Measurements from ENCODE around the gene DLX6.

DLX6 gene

DNA sequence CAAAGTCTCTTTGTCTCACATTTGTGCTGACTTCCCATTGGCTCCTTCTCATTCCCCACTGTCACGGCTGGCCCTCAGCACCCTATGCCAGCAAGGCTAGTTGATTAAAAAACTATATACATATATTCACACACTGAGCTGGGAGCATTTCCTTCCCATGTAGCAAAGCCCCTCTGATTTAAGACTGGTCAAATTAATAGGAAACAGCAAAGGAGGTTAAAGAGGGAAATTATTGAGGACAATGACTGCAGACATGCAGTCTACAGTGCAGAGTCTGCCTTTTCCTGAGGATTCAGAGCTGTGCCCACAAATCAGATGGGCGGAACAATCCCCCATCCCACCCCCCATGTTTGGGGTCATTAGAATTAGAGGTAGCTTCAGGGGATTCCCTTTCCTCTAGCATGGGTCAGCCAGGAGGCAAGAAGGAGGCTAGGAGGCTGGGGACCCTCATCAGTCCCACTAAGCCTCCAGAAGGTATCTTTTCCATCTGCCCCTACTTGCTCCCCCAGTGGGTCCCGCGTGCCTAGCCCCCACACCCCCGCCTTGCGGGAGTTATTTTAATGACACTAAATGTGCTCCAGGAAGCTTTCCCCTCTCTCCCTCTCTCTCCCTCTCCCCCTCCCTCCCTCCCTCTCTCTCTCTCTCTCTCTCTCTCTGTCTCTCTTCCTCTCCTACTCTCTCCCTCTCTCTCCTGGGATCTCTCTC, 9.8 kb upstream of the DLX6 start:
- DNase-seq (ENCODE audit: low read depth) = no peak

DNA sequence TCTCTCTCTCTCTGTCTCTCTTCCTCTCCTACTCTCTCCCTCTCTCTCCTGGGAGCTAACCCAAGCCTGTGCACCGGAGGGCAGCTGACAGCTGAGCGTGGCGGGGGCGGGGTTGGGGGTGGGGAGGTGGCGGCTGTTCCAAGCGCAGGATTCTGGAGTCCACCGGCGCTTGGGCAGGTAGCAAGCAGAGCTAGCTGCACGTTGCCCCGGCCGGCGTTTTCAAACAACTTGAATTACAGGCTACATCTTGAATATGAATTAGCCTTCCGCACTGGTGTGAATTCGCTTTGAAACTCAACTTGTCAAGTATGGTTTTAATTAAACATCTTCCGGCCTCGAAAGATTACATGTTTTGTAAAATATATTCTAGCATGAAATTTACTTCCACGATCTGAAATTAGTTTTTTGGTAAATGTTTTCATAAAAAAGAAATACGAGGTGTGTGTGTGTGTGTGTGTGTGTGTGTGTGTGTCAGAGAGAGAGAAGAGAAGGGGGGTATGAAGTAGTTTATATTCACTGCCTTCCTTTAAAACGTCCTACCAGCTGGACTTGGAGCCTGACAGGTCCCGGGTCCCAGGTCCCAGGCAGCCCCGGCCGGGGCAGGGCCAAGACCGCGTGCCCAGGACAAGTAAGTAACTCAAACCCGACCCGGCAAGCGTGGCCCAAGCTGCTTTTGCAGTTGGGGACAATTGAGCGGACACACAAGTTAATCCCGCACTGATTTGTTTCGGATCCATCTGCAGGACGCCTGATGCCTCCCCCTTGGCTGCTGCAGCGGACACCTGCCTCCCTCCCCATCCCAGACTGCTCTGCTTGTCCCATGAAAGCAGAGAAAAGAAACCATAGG, 9.0 kb upstream of the DLX6 start:
- no peak for DNase-seq (ENCODE audit: low read depth)

DNA sequence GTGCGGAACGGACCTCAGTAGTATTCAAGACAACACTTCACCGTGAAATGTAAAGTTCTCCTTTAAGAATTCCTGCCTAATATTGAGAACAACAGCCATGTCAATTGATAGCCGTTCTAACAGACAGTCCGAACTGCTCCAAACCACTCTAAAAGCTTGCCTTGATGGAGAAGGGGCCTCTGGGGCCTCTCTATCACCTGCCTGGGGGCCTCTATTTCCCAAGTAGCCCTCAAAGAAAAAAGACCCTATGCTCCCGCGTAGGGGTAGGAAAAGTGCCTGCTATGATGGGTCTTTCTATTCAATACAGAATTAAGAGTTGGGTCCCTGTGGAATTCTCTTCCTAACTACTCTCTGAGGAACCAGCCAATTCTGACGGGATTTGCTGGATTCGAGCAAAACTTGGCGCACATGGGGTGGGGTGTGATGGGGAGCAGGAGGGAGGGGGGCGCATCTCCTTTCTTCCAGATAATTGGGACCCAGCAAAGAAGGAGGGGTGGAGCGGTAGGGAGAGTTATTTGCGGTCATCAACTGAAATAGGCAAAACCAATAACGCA, 8.3 kb upstream of the DLX6 start:
- DNase-seq (ENCODE audit: low read depth) = no peak

DNA sequence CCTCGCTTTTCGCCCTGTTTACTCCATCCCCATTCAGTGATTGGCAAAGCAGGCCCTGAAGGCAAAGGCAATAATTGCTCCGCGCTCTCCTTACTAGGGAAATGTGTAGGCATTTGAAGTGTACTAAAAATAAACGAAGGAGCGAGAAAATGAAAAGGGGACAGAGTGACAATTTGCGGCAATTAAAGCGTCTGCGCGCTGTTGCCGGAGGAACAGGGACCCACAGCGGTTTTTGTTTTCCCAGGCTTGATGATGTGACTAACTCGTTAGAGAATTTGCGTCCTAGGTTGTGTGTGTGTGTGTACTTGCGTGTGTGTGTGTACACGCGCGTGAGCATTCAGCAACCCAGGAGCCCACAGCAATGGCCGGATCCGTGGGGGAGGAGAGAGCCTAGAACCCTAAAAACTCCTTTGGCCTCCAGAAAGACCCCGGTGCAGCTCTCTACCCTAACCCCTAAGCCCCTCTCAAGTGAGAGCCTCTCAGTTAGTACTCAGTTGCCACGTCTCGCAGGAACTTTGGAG, 7.8 kb upstream of the DLX6 start:
- DNase-seq (ENCODE audit: low read depth) = no peak

DNA sequence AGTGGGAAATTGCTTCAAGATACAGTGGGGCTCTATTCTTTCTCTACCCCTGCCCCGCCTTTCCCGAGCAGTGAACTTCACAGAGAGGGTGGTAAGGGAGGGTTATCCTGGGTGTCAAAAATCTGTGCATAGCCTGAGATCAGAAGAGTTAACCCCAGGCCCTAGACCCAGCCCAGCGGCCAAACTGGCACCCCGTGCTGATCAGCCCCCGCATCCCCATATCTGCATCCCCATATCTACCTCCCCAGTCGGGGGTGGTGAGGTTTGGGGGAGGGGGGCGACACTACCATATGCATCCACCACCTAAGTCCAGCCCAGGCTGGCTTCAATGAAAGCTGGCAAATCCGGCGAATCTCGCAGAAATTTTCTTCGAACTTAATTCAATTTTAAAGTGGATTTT, 7.0 kb upstream of the DLX6 start:
- no peak for DNase-seq (ENCODE audit: low read depth)

DNA sequence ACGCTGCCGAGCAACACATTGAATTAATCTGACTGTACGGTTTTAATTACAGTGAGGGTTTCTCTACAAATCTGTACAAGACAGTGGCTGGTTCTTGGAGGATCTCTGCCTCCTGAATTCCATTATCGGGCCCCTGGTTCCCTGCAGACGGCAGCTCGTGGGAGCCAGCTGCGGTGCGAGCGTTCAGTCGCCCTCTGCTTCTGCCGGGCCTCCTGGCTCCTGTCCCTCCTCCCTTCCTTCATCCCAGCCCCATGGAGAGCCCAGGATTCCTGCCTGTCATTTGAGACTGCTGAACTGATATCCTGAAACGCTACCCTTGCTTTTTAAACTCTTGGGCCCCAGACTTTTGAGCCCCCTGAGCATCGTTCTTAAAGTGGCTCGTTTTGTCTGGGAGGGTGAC, 6.6 kb upstream of the DLX6 start:
- DNase-seq (ENCODE audit: low read depth) = no peak

DNA sequence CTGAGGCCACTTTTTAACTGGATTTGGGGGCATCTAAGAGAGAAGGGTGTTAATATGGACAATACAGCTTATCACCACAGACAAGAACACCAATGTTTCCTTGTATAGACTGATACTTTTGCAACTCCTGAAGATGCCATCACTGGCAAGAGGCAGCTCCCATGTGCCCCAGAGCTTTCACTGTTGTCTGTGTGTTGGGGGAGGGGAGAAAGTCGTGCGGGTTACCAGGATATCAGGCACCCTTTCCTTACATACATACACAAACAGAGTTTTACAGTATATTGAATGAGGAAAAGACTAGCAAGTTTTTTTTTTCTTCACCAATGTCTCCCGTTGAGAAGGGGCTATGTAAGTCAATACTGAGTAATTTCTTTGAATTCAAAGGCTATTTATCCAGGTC, 4.1 kb upstream of the DLX6 start:
- no peak for DNase-seq (ENCODE audit: low read depth)

DNA sequence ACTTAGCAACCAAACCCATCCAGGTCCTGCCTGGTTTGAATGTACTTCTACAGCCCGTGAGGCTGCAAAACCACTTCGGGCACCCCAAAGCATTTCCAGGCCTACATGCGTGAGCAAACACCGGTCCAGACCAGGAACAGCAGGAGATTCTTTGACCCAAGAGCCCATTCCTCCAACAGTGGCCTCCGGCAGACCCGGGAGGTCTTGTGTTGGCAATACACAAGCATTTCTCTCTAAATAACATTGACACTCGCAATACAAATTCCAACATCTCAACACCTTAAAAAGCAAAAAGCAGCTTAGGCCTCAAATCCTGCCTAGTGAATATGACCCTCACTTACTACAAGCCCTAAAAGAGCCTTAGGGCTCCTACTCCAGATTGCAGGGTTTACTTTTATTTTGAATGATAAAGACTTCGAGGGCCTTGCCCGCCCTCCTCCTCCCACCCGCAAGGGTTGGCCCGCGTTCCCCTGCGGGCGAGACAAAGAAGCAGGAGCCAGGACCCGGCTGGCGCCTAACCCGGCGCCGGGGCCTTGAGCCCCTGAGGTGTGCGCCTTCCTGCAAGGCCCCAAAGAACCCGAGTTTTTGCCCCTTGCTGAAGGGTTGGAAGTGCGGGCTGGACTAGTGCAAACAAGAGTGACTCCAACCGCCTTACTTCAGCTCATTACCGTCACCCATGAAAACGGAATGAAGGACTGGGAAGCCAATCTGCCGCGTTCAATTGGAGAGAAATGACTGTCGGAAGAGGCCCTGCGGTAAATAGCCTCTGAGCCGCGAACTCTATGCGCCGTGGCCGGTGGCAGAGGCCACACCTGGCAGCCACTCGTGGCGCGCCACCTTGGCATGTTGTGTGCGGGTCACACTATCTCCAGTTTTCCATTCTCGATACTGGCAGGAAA, 3.4 kb upstream of the DLX6 start:
- no peak for DNase-seq (ENCODE audit: low read depth)

DNA sequence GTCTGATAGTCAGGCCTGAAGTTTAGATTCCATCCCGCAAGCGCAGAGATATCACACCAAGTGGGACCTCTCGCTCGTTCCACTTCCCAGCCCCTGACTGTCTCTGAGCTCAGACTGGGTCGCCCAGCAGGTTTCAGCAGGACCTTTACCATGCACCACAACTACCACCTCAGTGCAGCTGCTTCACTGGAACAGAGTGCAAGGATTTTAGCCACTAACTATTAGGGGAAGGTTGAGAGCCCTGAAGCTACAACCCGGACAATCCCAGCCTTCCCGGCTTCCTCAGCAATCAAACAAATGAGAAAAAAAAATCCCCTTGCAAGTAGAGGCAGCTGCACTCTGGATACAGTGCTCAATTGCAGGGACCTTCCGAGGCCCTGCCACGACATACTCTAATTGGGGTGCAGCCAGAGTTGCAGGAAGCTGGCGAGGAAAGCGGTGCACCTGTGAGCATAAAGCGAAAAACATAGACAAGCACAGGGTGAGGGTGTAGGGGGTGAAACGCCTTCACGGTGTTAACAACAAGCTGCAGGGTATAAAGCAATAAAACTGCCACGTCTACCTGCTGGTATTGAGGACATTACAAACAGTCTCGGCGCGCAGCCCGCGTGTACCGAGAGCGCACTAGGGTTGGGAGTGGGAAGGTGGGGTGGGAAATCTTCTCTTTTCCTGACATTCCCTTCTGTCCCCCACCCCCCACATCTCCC, 2.6 kb upstream of the DLX6 start:
- DNase-seq (ENCODE audit: low read depth) = no peak

DNA sequence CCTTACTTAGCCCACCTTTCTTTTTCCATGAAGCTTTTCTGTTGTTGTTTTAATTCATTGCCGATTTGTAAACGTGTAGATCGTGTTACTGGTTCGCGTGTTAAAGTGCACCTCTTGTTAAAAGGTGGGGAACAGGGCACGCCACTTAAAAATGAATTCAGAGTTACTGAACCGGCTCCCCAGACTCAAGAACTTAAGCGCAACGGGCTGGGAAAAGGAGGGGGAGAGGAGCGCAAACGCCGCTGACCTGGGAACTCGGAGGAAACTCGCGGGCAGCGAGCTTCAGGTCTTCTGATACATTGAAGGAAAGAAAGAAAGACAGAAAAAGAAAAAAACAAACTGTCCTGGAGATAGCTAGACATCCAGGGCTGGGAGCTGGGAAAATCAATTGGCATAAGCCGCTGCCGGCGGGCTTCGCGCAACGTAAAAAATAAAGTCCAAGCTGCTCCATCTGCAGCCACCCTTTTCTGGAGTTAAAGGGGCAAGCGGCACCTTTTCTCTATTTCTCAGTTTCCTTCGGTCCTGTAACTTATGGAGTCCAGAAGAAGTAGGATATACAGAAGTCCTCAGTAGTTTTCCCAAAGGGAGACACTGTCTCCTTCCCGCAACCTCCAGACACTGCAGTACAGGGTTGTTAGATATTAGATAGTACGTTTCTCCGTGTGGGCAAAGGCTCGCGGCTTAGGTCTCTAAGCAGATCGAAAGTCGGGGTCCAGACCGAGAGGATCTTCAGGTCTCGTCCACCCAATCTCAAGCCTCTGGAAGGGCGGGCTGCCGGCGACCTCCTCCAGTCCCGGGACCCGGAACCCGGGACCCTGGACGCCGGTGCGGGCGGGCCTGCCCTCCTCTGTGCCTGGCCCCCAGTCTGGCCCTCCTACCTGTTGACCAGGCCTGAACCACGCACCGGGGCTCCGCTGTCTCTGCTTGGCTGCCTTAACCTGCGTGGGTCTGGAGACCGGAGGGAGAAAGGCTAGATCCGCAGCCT, 1.8 kb upstream of the DLX6 start:
- no peak for DNase-seq (ENCODE audit: low read depth)

DNA sequence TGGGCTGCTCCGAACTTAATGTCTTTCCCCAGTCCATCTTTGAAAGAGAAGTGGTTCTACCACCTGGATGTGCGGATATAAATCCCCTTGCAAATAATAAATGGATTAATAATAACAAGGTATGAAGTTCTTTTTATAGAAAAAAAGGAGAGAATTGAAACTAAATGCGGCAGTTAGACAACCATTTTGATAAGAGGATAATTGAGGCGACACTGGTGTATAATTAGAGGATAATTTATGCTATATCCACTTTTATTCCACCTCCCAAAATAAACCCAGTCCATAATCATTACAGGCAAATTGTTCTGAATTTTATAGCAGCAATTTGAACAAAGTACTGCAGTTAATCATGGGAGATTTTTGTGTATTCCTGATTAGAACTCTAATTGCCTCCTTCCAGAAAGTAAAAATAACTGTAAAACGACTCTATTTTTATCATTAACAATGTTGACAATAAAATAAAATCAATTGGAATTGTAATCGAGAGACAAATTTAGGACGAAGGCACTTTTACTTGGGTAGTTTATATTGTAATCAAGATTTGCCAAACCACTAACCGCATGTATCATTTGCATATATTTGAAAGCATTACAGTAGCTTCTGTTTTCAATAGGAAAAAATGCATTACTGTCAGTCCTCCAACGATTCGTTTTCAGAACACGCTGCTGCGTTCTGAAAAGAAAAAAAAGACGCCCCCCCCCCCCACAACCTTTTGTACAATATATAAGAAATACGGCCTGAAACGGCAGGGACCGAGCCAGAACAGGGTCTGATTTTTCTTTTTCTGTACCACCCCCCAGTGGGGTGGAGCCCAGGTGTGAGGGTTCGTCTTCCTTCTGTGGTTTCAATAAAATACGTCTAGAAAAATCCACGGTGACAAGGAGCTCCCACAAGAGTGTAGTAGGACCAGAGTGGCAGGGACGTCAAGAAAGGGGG, 838 bp upstream of the DLX6 start:
- no peak for DNase-seq (ENCODE audit: low read depth)

DNA sequence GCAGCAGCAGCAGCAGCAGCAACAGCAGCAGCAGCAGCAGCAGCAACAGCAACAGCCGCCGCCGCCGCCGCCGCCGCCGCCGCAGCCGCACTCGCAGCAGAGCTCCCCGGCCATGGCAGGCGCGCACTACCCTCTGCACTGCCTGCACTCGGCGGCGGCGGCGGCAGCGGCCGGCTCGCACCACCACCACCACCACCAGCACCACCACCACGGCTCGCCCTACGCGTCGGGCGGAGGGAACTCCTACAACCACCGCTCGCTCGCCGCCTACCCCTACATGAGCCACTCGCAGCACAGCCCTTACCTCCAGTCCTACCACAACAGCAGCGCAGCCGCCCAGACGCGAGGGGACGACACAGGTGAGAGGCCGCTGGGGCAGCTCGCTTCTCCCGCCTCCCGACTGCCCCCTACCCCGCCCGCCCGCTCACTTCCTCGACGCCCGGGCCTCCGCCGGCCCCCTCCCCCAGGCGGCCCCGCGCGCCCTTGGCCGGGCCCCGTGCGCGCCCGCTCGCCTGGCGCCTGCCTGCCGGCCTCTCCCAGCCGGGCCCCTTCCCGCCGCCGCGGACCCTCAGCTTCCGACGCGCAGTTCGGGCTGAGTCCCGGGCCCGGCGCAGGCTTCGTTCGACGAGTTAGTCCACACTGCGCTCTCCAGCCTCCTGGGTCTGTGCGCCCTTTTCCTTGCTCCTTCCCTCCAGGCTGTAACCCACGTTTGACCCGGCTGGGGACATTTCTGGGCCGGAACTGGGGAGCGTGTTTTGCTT, 882 bp downstream of the DLX6 start:
- no peak for DNase-seq (ENCODE audit: low read depth)

DNA sequence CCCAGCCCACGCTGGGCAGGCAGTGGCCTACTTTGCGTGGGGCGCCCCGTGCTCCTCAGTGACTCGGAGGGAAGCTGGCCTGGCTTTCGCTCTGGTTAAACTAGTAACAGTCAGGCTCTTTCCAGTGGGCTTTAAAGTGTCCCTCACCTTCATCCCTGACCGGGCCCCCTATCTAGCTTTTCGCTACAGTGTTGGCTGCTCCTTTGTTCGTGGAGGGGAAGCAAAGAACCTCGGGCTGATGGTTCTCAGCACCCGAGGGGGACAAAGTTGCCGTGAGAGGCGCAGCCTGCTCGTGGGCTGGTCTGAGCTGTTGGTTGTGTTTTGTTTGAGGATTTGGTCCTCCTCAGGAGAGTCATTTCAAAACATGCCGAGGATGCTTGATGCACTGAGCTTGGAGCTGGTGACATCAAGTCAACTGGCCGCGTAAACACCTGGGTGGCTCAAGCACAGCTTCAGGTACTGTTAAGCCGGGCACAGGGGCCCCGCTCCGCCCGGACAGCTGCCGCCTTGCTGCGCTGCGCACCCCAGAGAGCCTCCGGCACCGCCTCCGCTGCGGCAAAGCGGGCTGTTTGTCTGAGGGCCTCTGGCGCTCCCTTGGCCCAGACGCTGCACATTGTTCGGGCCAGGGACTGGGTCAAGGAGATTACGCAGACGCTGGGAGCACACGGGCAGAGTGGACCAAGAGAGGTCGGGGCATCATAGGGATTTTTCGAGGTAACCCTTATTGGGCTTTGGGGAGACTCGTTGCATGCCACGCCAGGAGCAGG, 1.6 kb downstream of the DLX6 start:
- no peak for DNase-seq (ENCODE audit: low read depth)

DNA sequence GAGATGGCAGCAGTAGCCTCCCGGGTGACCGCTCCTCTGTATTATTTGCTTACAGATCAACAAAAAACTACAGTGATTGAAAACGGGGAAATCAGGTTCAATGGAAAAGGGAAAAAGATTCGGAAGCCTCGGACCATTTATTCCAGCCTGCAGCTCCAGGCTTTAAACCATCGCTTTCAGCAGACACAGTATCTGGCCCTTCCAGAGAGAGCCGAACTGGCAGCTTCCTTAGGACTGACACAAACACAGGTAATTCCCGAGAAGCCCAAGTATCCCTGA, 2.2 kb downstream of the DLX6 start:
- no peak for DNase-seq (ENCODE audit: low read depth)

DNA sequence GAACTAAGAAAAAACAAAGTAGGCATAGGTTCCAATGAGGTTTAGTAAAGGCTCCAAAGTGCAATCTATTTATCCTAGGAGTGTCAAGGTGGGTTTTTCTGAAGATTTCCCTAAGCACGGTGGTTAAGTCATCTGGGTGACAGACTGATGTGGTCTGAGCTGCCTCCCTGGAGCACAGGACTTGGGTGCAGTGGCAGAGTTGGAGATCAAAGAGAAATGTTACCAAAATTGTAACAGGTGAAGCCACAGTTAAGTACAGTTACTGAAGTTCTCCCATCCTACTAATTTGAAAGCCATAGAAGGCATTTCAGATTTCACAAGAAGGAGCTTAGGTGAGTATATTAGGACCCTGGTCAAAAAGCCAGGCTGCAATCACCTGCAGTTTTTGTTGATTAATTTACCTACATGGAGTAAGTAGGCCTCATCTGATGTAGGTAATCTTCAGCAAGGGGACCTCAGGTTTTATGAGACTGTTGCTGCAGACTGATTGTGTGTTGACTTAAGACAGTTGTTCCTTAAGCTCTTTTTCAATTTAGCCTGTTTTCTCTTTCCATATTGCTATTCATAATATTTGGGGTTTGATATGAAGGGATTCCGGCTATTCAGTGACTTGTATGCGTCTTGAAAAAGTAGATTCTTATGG, 3.0 kb downstream of the DLX6 start:
- DNase-seq (ENCODE audit: low read depth) = no peak

DNA sequence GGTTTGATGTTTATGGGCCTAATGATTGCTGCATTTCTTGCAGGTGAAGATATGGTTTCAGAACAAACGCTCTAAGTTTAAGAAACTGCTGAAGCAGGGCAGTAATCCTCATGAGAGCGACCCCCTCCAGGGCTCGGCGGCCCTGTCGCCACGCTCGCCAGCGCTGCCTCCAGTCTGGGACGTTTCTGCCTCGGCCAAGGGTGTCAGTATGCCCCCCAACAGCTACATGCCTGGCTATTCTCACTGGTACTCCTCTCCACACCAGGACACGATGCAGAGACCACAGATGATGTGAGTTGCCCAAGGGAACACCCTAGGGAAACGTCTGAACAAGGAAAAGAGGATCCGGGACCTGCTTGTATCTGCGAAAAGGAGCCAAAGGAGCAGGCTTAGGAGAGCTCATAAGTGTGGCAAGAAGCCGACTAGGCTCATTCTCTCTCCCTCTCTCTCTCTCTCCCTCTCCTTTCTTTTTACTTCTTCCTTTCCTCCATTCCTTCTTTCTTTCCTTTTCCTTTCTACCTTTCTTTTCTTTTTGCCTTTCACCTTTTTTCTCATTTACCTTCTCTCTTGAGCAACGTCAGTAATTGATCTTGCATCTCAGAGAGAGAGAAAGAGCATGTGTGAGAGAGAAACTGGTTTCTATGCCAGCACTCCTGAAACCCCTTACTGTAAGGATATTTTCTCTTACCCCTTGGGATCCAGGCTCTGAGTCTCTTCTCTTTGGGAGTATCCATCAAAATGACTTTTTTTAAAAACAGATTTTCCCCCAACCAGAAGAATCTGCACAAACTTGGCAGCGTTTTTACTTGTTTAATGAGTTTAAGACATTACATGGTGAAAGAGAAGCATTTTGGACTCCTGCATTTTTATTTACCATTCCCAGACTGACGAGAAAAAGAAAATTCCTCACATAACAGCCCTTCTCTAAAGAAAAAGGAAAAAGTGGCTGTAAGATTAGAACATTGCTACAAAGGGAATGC, 4.7 kb downstream of the DLX6 start:
- no peak for DNase-seq (ENCODE audit: low read depth)

All from GM04503 (cell line).